ENCODE measurements around the gene SPATA24.
"Not testable (repeated sequence)": the region's sequence is repeated elsewhere in the genome, so short reads cannot be mapped to it uniquely, and the experiment has no call there.

SPATA24 gene

GRCh38 chr5:139394654-139395566, 9.0 kb downstream of the SPATA24 start, which contains the start of gene PROB1:
Gene PROB1 (minus strand): TSS chr5:139395104. CDS start chr5:139395081, 23 bp downstream.
- no peak for DNase-seq

GRCh38 chr5:139394123-139394653, 9.7 kb downstream of the SPATA24 start:
- DNase-seq: no peak

- no peak for DNase-seq
Observed at GRCh38 chr5:139393497-139394122, 10.3 kb downstream of the SPATA24 start.

GRCh38 chr5:139392678-139393496, 11.0 kb downstream of the SPATA24 start:
- DNase-seq: peak; percentile 72

- no peak for DNase-seq
Observed at GRCh38 chr5:139392324-139392677, 11.6 kb downstream of the SPATA24 start.

GRCh38 chr5:139391570-139392323, 12.1 kb downstream of the SPATA24 start:
- DNase-seq: no peak

GRCh38 chr5:139390639-139391569, 13.0 kb downstream of the SPATA24 start:
- no peak for DNase-seq

- no peak for DNase-seq
Observed at GRCh38 chr5:139389701-139390638, 13.9 kb downstream of the SPATA24 start, which contains the start of gene MZB1. Gene MZB1 (minus strand): TSS chr5:139389913. CDS start chr5:139389856, 57 bp downstream.

- no peak for DNase-seq
Observed at GRCh38 chr5:139388198-139388821, 15.6 kb downstream of the SPATA24 start.

GRCh38 chr5:139387611-139388197, 16.2 kb downstream of the SPATA24 start:
- DNase-seq: no peak

GRCh38 chr5:139386956-139387355, 16.9 kb downstream of the SPATA24 start:
- DNase-seq: not testable (repeated sequence)

- DNase-seq: no peak
Observed at GRCh38 chr5:139386050-139386438, 17.8 kb downstream of the SPATA24 start.

- no peak for DNase-seq
Observed at GRCh38 chr5:139385061-139386049, 18.5 kb downstream of the SPATA24 start.

GRCh38 chr5:139384591-139385051, 19.3 kb downstream of the SPATA24 start:
- DNase-seq: no peak

- no peak for DNase-seq
Observed at GRCh38 chr5:139383993-139384590, 19.8 kb downstream of the SPATA24 start.

GRCh38 chr5:139383275-139383992, 20.5 kb downstream of the SPATA24 start, which contains the start of gene SLC23A1:
Gene SLC23A1 (minus strand): TSS chr5:139383297. CDS start chr5:139383253, 44 bp downstream.
- no peak for DNase-seq

Measured in stimulated activated CD4-positive, alpha-beta T cell treated with anti-CD3 and anti-CD28 coated beads, Interleukin-12 subunit alpha, Interleukin-12 subunit beta, amount 100 ng/mL, for 4 hours (primary cell).